HepG2 (cell line): ENCODE measurements around the gene ULBP1. TPM values are rescaled to one million over a fixed set of nuclear protein-coding genes. Genes with fewer than 3 reads are reported as not detected.
A peak's percentile ranks its signal among the peaks of the same experiment; 100 is the strongest.

Experiments
- ATF1 ChIP-seq: IDR thresholded peaks from 2 replicates; pipeline ENCODE4 v1.6.1; 2016; ENCODE audit warnings: mild to moderate bottlenecking, control low read depth
- HNRNPLL ChIP-seq: fragments of 200-400 bp; formaldehyde crosslinking; IDR thresholded peaks from 2 replicates; pipeline ENCODE4 v1.6.1; 2017; ENCODE audit warnings: mild to moderate bottlenecking, low read depth, low read length; ENCODE audit not compliant: poor library complexity, severe bottlenecking
- KMT2A ChIP-seq: sonication (generic); formaldehyde crosslinking; IDR thresholded peaks from 2 replicates; pipeline ENCODE4 v1.4.0; 2020; ENCODE audit warnings: missing genetic modification reagents
- MEIS1 ChIP-seq: sonication (generic); formaldehyde crosslinking; IDR thresholded peaks from 2 replicates; pipeline ENCODE4 v1.9.0; 2021; ENCODE audit warnings: mild to moderate bottlenecking, missing genetic modification reagents, moderate library complexity, borderline replicate concordance
- SAP130 ChIP-seq: IDR thresholded peaks from 2 replicates; pipeline ENCODE4 v1.6.1; 2016; ENCODE audit warnings: low read depth
- TAF1 ChIP-seq: sonication (generic); formaldehyde crosslinking; IDR thresholded peaks from 2 replicates; pipeline ENCODE4 v1.4.0; 2020; ENCODE audit warnings: missing genetic modification reagents
- ZBTB40 ChIP-seq, 2 experiments: fragments of 450-650 bp in 1 of 2; sonication (generic) in 1 of 2; formaldehyde crosslinking in 1 of 2; IDR thresholded peaks; 2 replicates each; pipeline versions ENCODE4 v1.6.1 to v1.8.0; 2016 to 2022; ENCODE audit warnings: antibody characterized with exemption in 1 of 2, mild to moderate bottlenecking in 1 of 2, missing genetic modification reagents in 1 of 2
- ZNF12 ChIP-seq: sonication (generic); formaldehyde crosslinking; IDR thresholded peaks from 2 replicates; pipeline ENCODE4 v1.5.0; 2020; ENCODE audit warnings: missing genetic modification reagents
- ZNF253 ChIP-seq: sonication (generic); formaldehyde crosslinking; IDR thresholded peaks from 2 replicates; pipeline ENCODE4 v1.8.0; 2022; ENCODE audit warnings: mild to moderate bottlenecking, missing genetic modification reagents, borderline replicate concordance
- ZNF513 ChIP-seq: sonication (generic); formaldehyde crosslinking; conservative IDR thresholded peaks from 2 replicates; pipeline ENCODE4 v1.5.0; 2020; ENCODE audit warnings: missing genetic modification reagents
- ZNF724P ChIP-seq: sonication (generic); formaldehyde crosslinking; IDR thresholded peaks from 2 replicates; pipeline ENCODE4 v1.8.0; 2022; ENCODE audit warnings: missing genetic modification reagents, borderline replicate concordance
- ZNF770 ChIP-seq: sonication (generic); formaldehyde crosslinking; IDR thresholded peaks from 2 replicates; pipeline ENCODE4 v1.5.0; 2020; ENCODE audit warnings: mild to moderate bottlenecking, missing genetic modification reagents
- ZSCAN30 ChIP-seq: sonication (generic); formaldehyde crosslinking; IDR thresholded peaks from 2 replicates; pipeline ENCODE4 v1.5.0; 2020; ENCODE audit warnings: mild to moderate bottlenecking, missing genetic modification reagents
- ZSCAN31 ChIP-seq: sonication (generic); formaldehyde crosslinking; IDR thresholded peaks from 2 replicates; pipeline ENCODE4 v1.5.0; 2020; ENCODE audit warnings: low read depth, mild to moderate bottlenecking, missing genetic modification reagents
- polyA plus RNA-seq, 8 experiments: library from polyadenylated mRNA; depleted of rRNA in 3 of 8; stranded (reverse) in 7 of 8; unstranded in 1 of 8; fragments of >200 nt; fragmentation: Illumina TruSeq in 4 of 8; extraction: Trizol in 4 of 8; gene quantifications; 2 replicates each; pipeline versions ENCODE4 v1.2.1 to v1.2.3, GENCODE V29; 2011 to 2016; ENCODE audit warnings: low read depth in 4 of 8, missing spikeins in 1 of 8, mixed read lengths in 1 of 8; ENCODE audit not compliant: insufficient read depth in 1 of 8
- total RNA-seq, 5 experiments: library from RNA; depleted of rRNA; stranded (reverse); fragments of >200 nt; fragmentation: Illumina TruSeq; extraction: Trizol; gene quantifications; 2 replicates each; pipeline ENCODE4 v1.2.3, GENCODE V29; 2016; ENCODE audit warnings: low read depth in 1 of 5

ULBP1 gene
- total and polyA plus RNA-seq, 2 of the 13 experiments (the other 11 are each of a cell fraction or from before 2014, with no cell fraction given) = 0.04 to 0.09 TPM

- no peak for TF ChIP-seq ZNF770 (CRISPR knock-in tag)
- TF ChIP-seq ZNF12 (CRISPR knock-in tag) = no peak
- no peak for TF ChIP-seq ZBTB40 (IDR thresholded peaks at IDR 0.05)
- TF ChIP-seq ZBTB40 (CRISPR knock-in tag; IDR thresholded peaks at IDR 0.05) = no peak; the same call in 1 of the 2 replicates
- TF ChIP-seq HNRNPLL = peak; percentile 97
- no peak; the same call in 1 of the 2 replicates for TF ChIP-seq MEIS1 (CRISPR knock-in tag)
- no peak for TF ChIP-seq ZNF253 (CRISPR knock-in tag)
- TF ChIP-seq ATF1 = no peak
- no peak for TF ChIP-seq ZNF513 (CRISPR knock-in tag)
- TF ChIP-seq ZNF724P = 0 out of 2 replicates have a peak, but pooled peaks have one; percentile 8
- peak; percentile 66 for TF ChIP-seq SAP130 (CRISPR knock-in tag)
- no peak for TF ChIP-seq ZSCAN30
- peak; percentile 62; the same call in 1 of the 2 replicates for TF ChIP-seq ZSCAN31 (CRISPR knock-in tag)
- peak; percentile 55 for TF ChIP-seq TAF1 (CRISPR knock-in tag)
- no peak for TF ChIP-seq KMT2A (CRISPR knock-in tag)
Observed at GRCh38 chr6:150004783-150005717, 41.3 kb downstream of the ULBP1 start (continued).
